Activated naive CD8-positive, alpha-beta T cell treated with anti-CD3 and anti-CD28 coated beads, Interleukin-2, amount 50 U/mL, for 16 hours (primary cell): ENCODE data around the gene TNS1.

Experiments
- DNase-seq: peaks from one replicate; pipeline ENCODE4 v3.0.0-alpha.2; 2020; ENCODE audit warnings: low read depth, low spot score

The TNS1 gene

DNA sequence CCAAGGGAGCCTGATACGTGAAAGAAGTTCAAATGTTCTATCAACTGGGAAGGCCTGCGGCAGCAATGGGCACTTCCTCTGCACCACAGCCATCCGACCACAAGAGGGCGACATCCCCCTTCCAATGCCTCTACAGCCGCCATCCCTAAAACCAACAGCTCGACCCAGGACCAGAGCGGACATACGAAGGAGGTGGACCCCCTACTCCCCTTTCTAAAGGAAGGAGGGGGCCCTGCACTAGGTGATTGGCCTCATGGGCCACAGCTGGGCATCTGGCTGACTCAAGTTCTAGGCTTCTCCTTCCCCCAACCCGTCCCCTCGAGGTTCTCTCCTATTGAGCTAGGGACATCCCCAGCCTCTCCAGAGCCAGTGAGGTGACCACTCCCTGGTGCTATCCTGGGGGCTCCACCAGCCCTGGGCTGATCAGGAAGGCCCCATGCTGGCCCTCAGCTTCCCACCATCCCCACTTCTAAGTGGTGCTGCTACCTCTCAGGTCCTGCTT, 217.2 kb downstream of the TNS1 start:
- DNase-seq: peak; percentile 42

DNA sequence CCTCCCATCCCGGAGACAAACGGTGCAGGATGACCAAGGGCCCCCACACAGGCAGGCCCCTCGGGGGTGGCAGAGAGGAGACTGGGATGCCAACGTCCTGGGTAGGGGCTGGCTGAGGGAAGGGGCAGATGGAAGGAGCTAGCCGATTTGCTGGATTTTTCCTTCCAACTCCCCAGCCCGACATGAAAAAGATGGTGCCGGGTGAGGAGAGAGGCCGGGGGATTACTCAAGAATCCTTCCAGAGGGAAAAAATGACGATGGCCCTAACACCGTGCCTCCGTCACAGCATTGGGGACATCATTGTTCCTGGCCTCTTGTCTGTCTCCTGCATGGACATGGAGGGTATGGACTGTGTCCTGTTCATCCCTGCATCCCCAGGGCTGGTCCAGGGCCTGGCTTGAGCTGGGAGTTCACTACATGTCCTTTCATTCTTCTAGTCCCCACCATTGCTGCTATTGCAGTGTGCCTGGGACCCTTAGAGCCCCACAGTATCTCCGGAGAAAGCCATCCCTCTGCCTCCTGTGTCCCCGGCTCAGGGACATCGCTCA, 217.7 kb downstream of the TNS1 start:
- DNase-seq: no peak

DNA sequence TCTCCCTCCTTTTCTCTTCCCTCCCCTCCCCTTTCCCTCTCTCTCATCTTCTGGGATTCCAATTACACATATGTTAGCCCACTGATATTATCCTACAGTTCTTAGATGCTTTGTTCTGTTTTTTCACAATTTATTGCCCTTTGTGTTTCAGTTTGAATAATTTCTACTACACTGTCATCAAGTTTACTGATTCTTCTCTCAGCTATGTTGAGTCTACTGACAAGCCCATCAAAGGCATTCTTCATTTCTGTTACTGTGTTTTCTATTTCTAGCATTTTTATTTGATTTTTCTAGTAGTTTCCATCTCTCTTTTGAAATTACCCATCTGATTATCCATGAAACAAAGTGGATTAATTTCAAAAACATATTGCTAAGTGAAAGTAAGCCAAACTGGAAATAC, 219.6 kb downstream of the TNS1 start:
- DNase-seq: no peak

DNA sequence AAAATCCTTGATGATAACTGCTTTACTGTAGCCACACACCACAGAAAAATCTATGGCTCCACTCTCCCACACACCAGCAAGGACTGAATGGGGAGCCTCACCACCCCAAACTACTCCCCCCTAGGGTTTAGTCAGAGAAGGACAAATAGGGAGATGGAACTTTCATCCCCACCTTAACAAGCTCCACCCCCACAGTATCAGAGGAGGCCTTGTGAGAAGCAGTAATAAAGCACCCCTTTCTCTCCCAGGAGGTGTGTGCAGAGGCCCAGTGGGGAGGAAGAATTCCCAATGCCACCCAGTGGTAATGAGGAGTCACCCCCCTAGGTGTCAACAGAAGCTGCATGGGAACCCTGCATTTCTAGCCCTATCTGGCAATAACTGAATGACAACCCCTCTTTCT, 224.9 kb downstream of the TNS1 start:
- no peak for DNase-seq

DNA sequence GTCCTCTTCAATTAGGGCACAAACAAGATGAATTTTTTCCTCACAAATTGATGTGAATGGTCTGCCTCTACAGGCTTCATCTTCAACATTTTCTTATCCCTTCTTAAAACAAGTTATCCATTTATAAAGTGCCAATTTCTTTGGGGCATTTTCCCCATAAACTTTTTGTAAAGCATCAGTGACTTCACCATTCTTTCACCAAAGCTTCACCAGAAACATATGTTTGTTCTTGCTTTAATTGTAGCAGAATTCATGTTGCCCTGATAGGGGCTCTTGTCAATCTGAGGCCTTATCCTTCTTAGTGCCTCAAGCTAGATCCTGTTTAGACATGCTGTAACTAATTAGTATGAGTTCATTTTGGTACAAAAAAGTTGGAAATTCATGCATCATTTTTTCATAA, 226.2 kb downstream of the TNS1 start:
- no peak for DNase-seq

DNA sequence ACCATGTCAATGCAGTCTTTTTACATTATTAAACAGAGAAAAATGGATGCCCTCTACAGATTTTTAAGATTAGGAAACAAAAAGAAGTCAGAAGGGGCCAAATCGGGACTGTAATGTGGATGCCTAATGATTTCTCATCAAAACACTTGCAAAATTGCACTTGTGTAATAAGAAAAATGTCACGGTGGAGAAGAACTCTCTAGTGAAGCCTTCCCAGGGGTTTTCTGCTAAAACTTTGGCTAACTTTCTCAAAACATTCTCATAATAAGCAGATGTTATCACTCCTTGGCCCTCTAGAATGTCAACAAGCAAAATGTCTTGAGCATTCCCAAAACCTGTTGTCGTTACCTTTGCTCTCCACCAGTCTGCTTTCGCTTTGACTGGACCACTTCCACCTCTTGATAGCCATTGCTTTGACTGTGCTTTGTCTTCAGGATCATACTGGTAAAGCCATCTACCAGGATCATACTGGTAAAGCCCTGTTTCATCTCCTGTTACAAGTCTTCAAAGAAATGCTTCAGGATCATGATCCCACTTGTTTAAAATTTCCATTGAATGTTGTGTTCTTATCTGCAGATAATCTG, 226.8 kb downstream of the TNS1 start:
- no peak for DNase-seq

DNA sequence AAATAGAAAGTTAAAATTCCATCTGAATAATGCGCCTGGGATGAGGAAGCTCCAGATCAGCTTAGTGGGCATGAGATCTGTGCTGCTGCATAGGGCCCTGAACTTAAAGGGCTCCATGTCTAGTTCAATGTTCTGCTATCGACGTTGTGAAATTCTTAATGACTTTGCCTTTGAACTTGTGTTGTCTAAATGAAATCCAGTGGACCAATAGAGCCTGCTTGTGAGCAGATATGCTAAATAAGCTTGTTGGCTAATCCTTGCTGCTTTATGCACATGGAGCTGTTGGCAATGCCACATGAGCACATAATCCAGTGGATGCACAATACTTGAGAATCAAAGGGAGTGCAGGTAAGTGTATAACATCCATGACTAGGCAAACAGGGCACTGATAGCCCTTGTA, 228.6 kb downstream of the TNS1 start:
- no peak for DNase-seq

DNA sequence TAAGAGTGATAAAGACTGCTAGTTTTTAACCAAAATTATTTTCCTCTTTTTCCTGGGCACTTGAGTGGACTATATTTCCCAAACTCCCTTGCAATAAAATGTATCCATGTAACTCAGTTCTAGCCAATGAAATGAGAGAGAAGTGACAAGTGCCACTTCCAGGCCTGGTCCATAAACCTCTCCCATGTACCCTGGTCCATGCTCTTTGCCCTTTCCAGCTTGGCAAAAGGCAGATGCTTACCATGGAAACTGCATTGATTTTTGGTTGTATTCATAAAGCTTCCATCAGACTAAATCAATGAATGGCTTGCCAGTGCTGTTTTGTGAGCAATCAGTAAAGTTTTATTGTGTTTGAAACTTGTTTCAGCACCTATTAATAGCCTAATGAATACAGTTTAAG, 229.3 kb downstream of the TNS1 start:
- no peak for DNase-seq

DNA sequence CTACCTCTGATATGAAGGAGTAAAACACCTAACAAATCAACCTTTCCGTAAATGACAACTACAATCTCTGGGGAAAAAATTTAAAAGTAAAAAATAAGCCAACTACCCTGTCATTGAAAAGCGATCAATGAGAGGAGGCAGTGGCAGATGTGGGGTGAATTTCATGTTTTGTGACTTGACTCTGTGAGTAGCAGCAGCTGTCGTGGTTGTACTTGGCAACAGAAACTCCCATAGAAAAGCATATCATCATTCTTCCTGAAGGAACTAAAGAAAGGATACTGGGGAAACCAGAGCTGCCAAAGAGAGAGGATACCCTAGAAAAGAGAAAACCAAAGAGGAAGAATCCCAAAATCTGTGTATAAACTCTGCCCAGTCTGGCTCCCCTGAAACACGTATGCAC, 236.4 kb downstream of the TNS1 start:
- DNase-seq: no peak

DNA sequence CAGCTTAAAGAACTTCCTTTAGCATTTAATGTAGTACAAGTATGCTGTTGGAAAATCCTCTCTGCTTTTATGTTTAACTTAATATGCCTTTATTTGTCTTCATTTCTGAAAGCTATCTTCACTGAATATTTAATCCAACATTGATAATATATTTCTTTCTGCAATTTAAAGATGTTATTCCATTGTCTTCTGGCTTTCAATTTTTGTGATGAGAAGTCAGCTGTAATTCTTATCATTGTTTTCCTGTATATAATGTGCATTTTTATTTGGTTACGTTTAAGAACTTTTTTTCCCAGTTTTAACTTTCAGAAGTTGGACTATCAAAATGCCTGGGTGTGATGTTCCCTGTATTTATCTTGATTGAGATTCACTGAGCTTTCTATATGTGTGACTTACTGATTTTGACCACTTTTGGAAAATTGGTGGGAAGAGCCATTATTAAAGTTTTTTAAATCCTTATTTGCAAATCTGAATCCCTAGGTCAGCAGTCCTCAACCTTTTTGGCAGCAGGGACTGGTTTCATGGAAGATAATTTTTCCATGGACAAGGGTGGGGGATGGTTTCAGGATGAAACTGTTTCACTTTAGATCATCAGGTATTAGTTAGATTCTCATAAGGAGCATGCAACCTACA, 241.0 kb downstream of the TNS1 start:
- DNase-seq: no peak

DNA sequence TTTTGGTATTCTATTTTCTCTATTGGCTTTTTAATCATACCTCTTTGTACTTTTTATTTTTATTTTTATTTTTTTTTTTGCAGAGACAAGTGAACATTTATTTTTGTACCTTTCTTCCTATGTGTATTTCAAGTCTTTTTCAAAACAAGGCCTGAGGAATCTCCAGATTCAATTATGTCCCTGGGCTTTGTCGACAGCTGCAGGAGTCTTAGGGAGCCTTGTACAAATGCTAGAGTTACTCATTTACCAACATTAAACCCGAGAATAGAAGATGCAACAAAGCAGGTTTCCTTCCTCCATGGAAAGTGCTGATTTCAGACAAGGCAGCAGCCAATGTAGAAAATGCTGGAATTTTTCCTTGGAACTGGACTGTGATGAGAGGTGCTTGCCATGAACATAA, 242.8 kb downstream of the TNS1 start:
- no peak for DNase-seq

DNA sequence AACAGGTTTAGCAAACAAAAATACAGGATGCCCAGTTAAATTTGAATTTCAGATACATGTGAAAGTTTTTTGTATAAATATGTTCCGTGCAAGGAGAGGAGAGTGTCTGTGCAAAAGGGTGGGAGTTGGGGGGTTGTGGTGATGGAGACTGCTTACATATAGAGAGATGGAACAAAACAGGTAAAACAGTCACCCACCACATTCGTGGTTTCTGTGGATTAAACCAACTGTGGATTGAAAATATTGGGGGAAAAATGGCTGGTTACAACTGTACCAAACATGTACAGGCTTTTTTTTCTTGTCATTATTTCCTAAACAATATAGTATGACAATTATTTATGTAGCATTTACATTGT, 245.7 kb downstream of the TNS1 start:
- no peak for DNase-seq

DNA sequence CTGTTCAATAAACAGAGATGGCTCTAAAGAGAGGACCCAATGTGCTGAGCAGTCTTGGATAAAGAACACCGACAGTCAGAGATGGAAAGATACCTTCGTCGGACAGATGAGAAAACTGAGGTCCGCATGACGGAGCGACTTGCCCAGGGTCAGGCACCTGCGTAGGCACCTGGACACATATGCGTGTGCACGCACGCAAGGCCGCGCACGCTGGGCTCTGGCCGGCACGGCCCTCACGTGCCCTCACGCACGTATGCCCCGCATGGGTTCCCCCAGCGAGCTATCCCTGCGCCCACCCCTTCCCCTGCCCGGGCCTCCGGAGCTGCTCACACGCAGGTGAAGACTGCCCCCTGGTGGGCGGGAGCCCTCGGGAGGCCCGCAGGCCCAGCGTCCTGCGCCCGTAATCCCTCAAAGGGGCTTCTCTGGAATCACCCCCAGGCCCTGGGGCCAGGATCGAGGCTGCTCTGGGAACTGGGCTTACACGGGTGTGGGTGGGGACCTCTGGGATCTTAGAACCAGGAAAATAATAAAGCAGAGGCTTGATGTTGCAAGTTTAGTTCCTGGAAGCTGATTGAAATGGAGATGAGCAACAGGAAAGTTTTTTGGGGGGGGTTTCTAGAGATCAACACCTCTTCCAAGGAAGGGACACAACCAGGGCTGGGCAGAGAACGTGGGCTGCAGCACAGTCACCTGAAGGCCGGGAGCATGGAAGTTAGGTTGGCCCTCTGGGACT, 246.3 kb downstream of the TNS1 start:
- DNase-seq: peak; percentile 70

DNA sequence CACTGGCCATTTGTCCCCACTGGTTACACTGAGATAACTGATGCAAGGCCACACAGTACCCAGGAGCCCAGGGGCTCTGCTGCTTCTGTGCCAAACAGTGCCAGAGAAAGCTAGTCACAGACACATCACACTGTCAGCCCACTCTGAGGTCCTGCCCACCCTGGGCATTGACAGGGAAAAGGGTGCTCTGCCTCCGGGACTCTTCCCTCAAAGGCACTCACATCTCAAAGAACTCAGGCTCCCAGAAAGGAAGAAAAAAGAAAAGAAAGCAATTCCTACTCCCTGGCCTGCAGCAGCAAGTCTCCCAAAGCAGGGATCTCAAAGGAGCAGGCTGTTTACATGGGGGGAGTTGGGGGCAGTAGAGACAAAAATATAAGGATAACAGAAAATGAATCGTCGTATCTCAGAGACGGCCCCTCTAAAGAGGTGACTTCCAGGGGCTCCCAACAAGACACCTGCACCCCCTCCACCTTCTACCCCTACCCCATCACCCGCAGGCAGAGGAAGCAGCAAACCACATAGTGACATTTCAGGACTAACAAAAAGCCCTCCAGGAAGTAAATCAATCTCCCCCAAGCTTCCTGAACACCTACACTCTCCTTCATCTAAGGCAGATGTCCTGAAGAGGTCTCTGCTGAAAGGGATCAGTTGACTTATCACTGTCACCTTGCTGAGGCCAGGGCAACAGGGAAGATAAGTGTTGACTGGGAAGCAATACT, 247.6 kb downstream of the TNS1 start:
- DNase-seq: no peak

DNA sequence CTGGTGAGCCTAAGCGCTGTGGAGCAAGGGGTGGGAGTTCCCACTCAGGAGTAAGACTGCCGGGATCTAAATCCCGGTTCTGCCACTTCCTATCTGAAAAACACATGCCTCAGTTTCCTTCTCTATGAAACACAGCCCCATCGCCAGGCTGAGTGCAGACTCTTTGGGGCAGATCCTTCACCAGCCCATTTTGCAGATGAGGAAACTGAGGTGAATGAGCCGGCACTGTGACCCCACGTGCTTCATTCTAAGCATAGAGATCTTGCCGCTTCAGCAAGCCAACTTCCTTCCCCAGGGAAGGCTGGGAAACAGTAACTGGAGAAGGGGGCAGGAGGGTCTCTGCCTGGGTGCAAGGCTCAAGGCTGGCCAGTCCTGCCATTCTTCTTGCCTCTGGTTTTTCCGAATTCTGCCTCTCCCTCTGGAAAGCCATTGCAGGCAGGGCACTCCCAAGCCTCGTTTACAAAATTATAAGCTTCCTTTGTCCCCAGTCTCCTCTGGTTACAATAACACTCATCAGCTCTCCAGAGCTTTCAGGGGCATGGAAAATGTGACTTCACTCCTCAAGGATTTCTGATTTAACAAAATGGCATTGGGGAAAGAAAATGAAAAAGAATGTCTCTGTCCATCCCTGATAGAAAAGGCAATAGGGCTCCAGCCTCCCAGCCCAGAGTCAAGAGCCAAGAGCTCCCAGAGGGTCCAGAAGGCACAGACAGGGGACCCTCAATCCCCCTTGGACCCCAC, 249.2 kb downstream of the TNS1 start:
- DNase-seq: no peak

DNA sequence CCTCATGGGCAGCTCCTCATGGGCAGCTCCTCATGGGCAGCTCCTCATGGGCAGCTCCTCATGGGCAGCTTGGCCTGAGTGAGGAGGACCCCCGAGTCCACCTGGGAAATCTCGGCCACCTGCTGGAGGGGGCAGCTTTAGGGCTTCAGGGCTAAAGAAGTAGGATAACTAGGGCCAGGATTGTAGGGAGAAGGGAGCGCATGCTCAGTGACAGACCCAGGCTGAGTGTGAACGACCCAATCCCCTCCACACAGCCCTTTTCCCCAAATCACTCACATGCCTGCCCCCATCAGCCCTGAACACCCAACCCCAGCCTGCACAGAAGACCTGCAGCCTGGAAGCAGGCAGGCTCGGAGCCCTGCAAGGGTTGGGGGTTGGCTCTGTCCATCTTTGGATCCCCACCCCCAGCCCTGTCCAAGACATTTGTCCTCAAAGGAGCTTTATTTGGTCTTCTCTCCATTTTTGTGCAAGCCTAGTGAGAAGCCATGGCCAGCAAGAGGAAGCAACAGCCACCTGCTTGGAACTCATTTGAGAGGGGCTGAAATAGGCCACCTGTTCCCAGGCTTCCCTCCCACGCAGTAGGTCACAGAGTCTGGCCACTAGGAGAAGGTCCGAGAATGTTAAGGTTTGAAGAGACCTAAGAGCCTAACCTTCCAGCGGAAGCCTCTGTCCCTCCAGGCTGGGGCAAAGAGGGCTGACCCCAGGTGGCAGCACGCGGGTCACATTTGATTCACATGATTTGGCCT, 249.9 kb downstream of the TNS1 start:
- no peak for DNase-seq

DNA sequence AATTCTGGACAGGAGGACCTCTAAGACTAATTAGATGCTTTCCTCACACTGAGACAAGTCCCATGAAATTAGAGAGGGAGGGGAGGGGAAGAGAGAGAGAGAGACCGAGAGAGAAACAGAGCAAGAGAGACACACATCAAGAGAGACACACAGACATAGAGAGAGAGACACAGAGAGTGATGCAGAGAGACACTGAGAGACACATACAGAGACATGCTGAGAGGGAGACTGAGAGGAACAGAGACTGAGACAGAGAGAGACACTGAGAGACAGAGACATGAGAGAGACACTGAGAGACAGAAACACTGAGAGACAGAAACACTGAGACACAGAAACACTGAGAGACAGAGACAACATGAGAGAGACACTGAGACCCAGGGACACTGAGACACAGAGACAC, 250.8 kb downstream of the TNS1 start:
- no peak for DNase-seq

DNA sequence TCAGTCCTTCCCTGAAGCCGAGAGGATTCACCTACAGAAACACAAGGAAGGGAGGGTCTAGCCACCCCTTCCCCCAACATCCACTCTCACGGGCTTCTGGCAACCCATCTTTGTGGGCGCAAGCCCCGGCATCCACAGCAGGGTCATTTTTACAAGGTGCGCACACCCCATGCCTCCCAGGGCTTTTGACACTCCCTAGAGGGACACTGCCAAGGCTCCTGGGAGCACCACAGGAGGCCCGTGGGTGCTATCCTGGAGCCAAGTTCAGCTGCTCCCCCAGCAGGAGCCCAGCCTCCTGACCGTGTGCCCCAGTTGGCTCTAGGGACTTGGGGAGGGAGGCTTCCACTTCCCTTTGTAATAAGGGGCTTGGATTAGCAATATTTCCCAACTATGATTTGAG, 251.6 kb downstream of the TNS1 start:
- no peak for DNase-seq
